ENCODE measurements around the gene FSD2. TPM values are rescaled to one million over a fixed set of nuclear protein-coding genes. Genes with fewer than 3 reads are reported as not detected.
A peak's percentile ranks its signal among the peaks of the same experiment; 100 is the strongest.

Gene FSD2
- total and polyA plus RNA-seq, 2 of the 4 experiments (the other 2 are of a cell fraction) = not detected

GRCh38 chr15:82810061-82810889 lies 4.4 kb upstream of the FSD2 start:
- DNase-seq (peak; percentile 50), ATAC-seq (ENCODE audit: low read depth) (peak; percentile 42)
- H3K4me2 ChIP-seq (ENCODE audit: low read depth, low read length) = peak overlapping the region; percentile 92
- peak overlapping the region; percentile 86 for H3K9ac ChIP-seq (ENCODE audit: low read depth, low read length)
- H3K9me1 ChIP-seq (ENCODE audit: insufficient read depth, low read length) = 0 out of 2 replicates have a peak, but pooled peaks cover 5% of the 10 kb centered on the region
- H2BK5ac ChIP-seq (ENCODE audit: low read depth, low read length, poor library complexity, severe bottlenecking) = peak overlapping the region; percentile 96
- H2BK20ac ChIP-seq (ENCODE audit: low read depth, low read length) = no peak overlapping the region
- peak overlapping the region; percentile 72 for H3K56ac ChIP-seq (ENCODE audit: extremely low read depth, insufficient read depth, low read length)
- POLR2A ChIA-PET (ENCODE audit: unreplicated experiment) = interaction anchor here (0.6 kb wide), 1 partner anchor 60 kb away, joined by 3 read pairs; no protein-coding TSS in a partner anchor
- H3K4me1 ChIP-seq (ENCODE audit: control insufficient read depth, insufficient read depth, low read length) = no peaks in the 10 kb centered on the region
- peaks cover 11% of the 10 kb centered on the region for H3K36me3 ChIP-seq (ENCODE audit: control insufficient read depth, insufficient read depth, low read length)
- peaks cover 7% of the 10 kb centered on the region; the same call in 1 of the 2 replicates for H4K20me1 ChIP-seq (ENCODE audit: insufficient read depth, low read length)
- intact Hi-C loops (cut with micrococcal nuclease) = loop anchor here (5.0 kb wide), 1 partner anchor 192 kb away; no protein-coding TSS in a partner anchor
- peak overlapping the region; percentile 81; the same call in 1 of the 2 replicates for H3K14ac ChIP-seq (replicated peaks; ENCODE audit: low read depth, low read length)
- H2BK120ac ChIP-seq (ENCODE audit: low read depth, low read length) = peak overlapping the region; percentile 54
- H4K91ac ChIP-seq (ENCODE audit: insufficient read depth, low read depth, low read length) = no peak overlapping the region; the same call in 1 of the 2 replicates
- peak overlapping the region; percentile 66 for H3K18ac ChIP-seq (ENCODE audit: low read depth, low read length)
- H2AK9ac ChIP-seq (replicated peaks; ENCODE audit: low read depth, low read length, poor library complexity) = peak overlapping the region; percentile 97
- H4K8ac ChIP-seq (ENCODE audit: low read depth in 2 of 2, low read length in 2 of 2) = peak overlapping the region in 1 of 2 experiments; percentile 45; a peak in 3 of 4 replicates
- H3K4ac ChIP-seq (ENCODE audit: low read depth, low read length) = peak overlapping the region; percentile 82
- H3K9me3 ChIP-seq (ENCODE audit: control insufficient read depth, insufficient read depth, low read length) = no peaks in the 10 kb centered on the region
- BruUV-seq (replicated peaks) = no TSS peak
- no peak overlapping the region for H2AK5ac ChIP-seq (ENCODE audit: low read depth, low read length)
- TF ChIP-seq MAFK (IDR thresholded peaks at IDR 0.05; ENCODE audit: low read depth, low read length) (peak; percentile 15; the same call in 1 of the 2 replicates), CEBPB (IDR thresholded peaks at IDR 0.05; ENCODE audit: low read depth, low read length) (peak; percentile 73), RAD21 (IDR thresholded peaks at IDR 0.05; ENCODE audit: low read length) (no peak)
- H3K27ac ChIP-seq (ENCODE audit: insufficient read depth, low read length) = peak overlapping the region; percentile 92
- H3K79me1 ChIP-seq (ENCODE audit: low read depth in 1 of 2, low read length in 2 of 2) = peaks cover 16 to 24% of the 10 kb centered on the region in 2 experiments
- peak overlapping the region; percentile 88 for H3K4me3 ChIP-seq (ENCODE audit: insufficient read depth, low read depth, low read length)
- peak overlapping the region; percentile 75 for H4K5ac ChIP-seq (ENCODE audit: low read depth, low read length)
- H2BK15ac ChIP-seq (ENCODE audit: low read depth, low read length) = no peak overlapping the region
- H3K27me3 ChIP-seq (ENCODE audit: control insufficient read depth, insufficient read depth, low read length) = no peaks in the 10 kb centered on the region
- H3K23ac ChIP-seq (ENCODE audit: low read depth, low read length) = peak overlapping the region; percentile 88; the same call in 1 of the 2 replicates
- 0% methylated on average over 37 of the region's 81 CpGs; no CpG with 5 or more reads in 1 of the 2 experiments for WGBS, 2 experiments (ENCODE audit: extremely low coverage in 2 of 2, insufficient read length in 1 of 2)
- H2AFZ ChIP-seq (replicated peaks; ENCODE audit: low read length, poor library complexity) = peak overlapping the region; percentile 99
- in situ Hi-C loops (cut with MboI; ENCODE audit: low sequenced_read_pairs) = loop anchor here (10.0 kb wide), 1 partner anchor 55 kb away; no protein-coding TSS in a partner anchor
- dilution Hi-C loops (cut with HindIII; ENCODE audit: low sequenced_read_pairs, unreplicated experiment) = no loop called here
- CTCF ChIA-PET = no interaction called here

Data from IMR-90 (cell line).